GM12891 (cell line): ENCODE data around the gene LELP1.

ENCODE experiments used
- POLR2A ChIP-seq: IDR thresholded peaks from 2 replicates; pipeline ENCODE4 v1.6.1; 2011; ENCODE audit warnings: low read depth, low read length, control low read depth
- POLR2AphosphoS5 ChIP-seq: IDR thresholded peaks from 2 replicates; pipeline ENCODE4 v1.6.1; 2011; ENCODE audit warnings: low read depth, low read length, control low read depth
- POU2F2 ChIP-seq: IDR thresholded peaks from 2 replicates; pipeline ENCODE4 v1.6.1; 2011; ENCODE audit warnings: low read depth, mild to moderate bottlenecking, control low read depth, low read length, moderate library complexity
- TAF1 ChIP-seq: IDR thresholded peaks from 2 replicates; pipeline ENCODE4 v1.6.1; 2011; ENCODE audit warnings: low read depth, low read length, control low read depth

- no peak for TF ChIP-seq POLR2A
- TF ChIP-seq POLR2AphosphoS5 = no peak
- no peak for TF ChIP-seq POU2F2
- no peak for TF ChIP-seq TAF1
These were observed 42.8 kb downstream of the LELP1 start for GRCh38 chr1:153246018-153246417.
